SK-N-SH (cell line): ENCODE data around the gene DNAAF9.

Experiments used
- CTCF ChIP-seq: fragments of 200-600 bp; sonication (generic); IDR thresholded peaks from 2 replicates; pipeline ENCODE4 v1.6.1; 2017; ENCODE audit warnings: antibody characterized with exemption, mild to moderate bottlenecking, moderate library complexity
- EP300 ChIP-seq, 2 experiments: IDR thresholded peaks; 2 replicates each; pipeline versions ENCODE4 v1.4.0 to v1.6.1; 2012; ENCODE audit warnings: borderline replicate concordance in 1 of 2, low read depth in 1 of 2, low read length in 1 of 2
- FOXM1 ChIP-seq: IDR thresholded peaks from 2 replicates; pipeline ENCODE4 v1.4.0; 2012; ENCODE audit warnings: low read depth, mild to moderate bottlenecking
- GABPA ChIP-seq: IDR thresholded peaks from 2 replicates; pipeline ENCODE4 v1.4.0; 2012; ENCODE audit warnings: low read depth, mild to moderate bottlenecking
- MAX ChIP-seq: IDR thresholded peaks from 2 replicates; pipeline ENCODE4 v1.4.0; 2012; ENCODE audit warnings: low read depth
- SMC3 ChIP-seq: IDR thresholded peaks from 2 replicates; pipeline ENCODE4 v1.6.1; 2012; ENCODE audit warnings: low read depth, low read length, improper control_type of control experiment

DNA sequence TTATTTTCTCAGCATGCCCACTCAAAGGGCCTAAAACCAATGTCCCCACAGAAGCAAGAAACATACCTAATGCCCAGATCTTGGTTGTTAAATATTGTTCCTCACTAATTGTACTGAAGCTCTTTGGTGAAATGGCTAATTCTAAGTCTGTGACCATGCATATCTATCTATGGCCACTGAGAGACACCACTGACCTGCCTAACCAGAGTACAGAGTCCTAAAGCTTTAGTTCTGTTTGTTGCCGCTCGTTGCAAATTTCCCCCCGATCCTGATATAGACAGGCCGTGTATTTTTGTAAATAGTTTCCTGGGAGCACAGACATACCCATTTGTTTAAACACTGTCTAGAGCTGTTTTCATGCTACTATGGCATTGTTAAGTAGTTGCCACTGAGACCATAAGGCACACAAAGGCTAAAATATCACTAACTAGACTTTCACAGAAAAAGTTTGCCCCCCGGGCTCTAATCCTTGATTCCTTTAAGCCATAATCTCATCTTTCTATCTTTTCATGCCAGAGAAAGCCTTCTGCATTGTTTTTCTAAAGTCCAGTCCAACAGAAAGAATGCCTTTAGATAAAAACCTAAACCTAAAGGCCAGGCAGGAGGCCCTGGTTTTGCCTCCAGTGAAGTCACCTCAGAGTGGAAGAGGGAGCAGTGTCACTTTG is 48.7 kb downstream of the DNAAF9 start:
- TF ChIP-seq MAX: no peak
- TF ChIP-seq CTCF: no peak
- no peak for TF ChIP-seq GABPA
- TF ChIP-seq FOXM1: no peak
- TF ChIP-seq SMC3: no peak
- no peak for TF ChIP-seq EP300 (IDR thresholded peaks at IDR 0.05; ENCODE audit: borderline replicate concordance in 1 of 2, low read depth in 1 of 2, low read length in 1 of 2)
